Fibroblast of lung (primary cell): Measurements from ENCODE around the gene LMF1.

Experiments
- EZH2 ChIP-seq: IDR thresholded peaks from 2 replicates; pipeline ENCODE4 v1.5.1; 2012; ENCODE audit warnings: low read length, control low read depth, mild to moderate bottlenecking; ENCODE audit errors: missing control alignments
- TF ChIP-seq, protein P1 (sequence below), 2 donors: IDR thresholded peaks in 1 of 2; conservative IDR thresholded peaks in 1 of 2; 1 replicate in 1 of 2; 2 replicates in 1 of 2; pipeline ENCODE4 v1.5.1; 2011 to 2012; ENCODE audit warnings: low read length in 2 of 2, control low read depth in 1 of 2, inconsistent platforms in 1 of 2, low read depth in 1 of 2, mild to moderate bottlenecking in 1 of 2

DNA sequence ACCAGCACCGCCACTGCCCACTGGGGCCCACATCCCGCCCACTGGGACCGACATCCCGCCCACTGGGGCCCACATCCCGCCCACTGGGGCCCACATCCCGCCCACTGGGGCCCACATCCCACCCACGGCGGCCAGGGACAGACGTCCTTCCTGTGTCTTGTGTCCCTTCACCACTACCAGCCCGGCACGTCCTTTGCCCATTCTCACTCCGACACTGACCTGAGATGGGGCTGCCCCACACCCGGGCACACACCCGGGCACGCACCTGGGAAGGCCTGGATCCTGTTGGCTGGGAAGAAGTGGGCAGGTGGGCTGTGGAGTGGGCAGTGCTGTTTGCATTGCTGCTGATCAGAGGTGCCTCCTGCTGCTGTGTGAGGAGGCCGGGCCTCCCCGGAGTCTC lies 141.9 kb downstream of the LMF1 start:
- TF ChIP-seq, protein P1, sequence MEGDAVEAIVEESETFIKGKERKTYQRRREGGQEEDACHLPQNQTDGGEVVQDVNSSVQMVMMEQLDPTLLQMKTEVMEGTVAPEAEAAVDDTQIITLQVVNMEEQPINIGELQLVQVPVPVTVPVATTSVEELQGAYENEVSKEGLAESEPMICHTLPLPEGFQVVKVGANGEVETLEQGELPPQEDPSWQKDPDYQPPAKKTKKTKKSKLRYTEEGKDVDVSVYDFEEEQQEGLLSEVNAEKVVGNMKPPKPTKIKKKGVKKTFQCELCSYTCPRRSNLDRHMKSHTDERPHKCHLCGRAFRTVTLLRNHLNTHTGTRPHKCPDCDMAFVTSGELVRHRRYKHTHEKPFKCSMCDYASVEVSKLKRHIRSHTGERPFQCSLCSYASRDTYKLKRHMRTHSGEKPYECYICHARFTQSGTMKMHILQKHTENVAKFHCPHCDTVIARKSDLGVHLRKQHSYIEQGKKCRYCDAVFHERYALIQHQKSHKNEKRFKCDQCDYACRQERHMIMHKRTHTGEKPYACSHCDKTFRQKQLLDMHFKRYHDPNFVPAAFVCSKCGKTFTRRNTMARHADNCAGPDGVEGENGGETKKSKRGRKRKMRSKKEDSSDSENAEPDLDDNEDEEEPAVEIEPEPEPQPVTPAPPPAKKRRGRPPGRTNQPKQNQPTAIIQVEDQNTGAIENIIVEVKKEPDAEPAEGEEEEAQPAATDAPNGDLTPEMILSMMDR (conservative IDR thresholded peaks at IDR 0.05 in 1 of 2, IDR thresholded peaks at IDR 0.05 in 1 of 2; ENCODE audit: low read depth in 1 of 2, low read length in 2 of 2), result no peak
- TF ChIP-seq EZH2, result no peak
